Mucosa of descending colon (tissue), 3 donors: ENCODE measurements around the gene TH. TPM values are rescaled to one million over a fixed set of nuclear protein-coding genes. Genes with fewer than 3 reads are reported as not detected.

Experiments
- ATAC-seq: fragments of 200-7000 bp; cut with Tn5 transposase; one replicate; pipeline ENCODE4 v1.9.1; 2020; ENCODE audit warnings: mild to moderate bottlenecking, moderate library complexity
- DNase-seq, 3 donors: peaks; one replicate each; pipeline ENCODE4 v3.0.0-alpha.2; 2020
- H3K36me3 ChIP-seq: fragments of 200-600 bp; one replicate; pipeline ENCODE4 v1.8.0; 2021; ENCODE audit warnings: low read depth, mild to moderate bottlenecking
- H3K4me1 ChIP-seq: fragments of 200-600 bp; one replicate; pipeline ENCODE4 v1.8.0; 2021; ENCODE audit warnings: low read depth, mild to moderate bottlenecking
- H3K4me3 ChIP-seq: fragments of 200-600 bp; one replicate; pipeline ENCODE4 v1.8.0; 2021; ENCODE audit warnings: mild to moderate bottlenecking
- H3K9me3 ChIP-seq: fragments of 200-600 bp; one replicate; pipeline ENCODE4 v1.8.0; 2021; ENCODE audit warnings: mild to moderate bottlenecking
- CTCF ChIP-seq: fragments of 200-600 bp; IDR thresholded peaks from one replicate; pipeline ENCODE4 v1.8.0; 2022; ENCODE audit warnings: antibody characterized with exemption, mild to moderate bottlenecking
- intact Hi-C, 2 donors: fragments of 100-400 bp; cut with DNase I in 1 of 2; cut with micrococcal nuclease in 1 of 2; formaldehyde crosslinking; loops; one replicate each; pipeline versions ENCODE4 v1.11.0 to v1.11.1; 2022; cut with DNase I, micrococcal nuclease
- total RNA-seq, 3 donors: library from RNA; stranded (reverse); fragmentation: NEBNext Ultra II Directional in 2 of 3; extraction: Animal tissue kit (Norgen Biotek cat#: 25700) in 2 of 3; gene quantifications; one replicate each; pipeline versions ENCODE4 v1.2.1 to v1.2.4, GENCODE V29; 2021 to 2023
- donor health status: DM: no; HTN: no; CAD: no; lungs with moderate emphysema.
- donor health status: DM: no; HTN: no; CAD: no.
- donor health status: DM: no; HTN: yes; CAD: no.

Gene TH
- total RNA-seq, 3 donors from 2014 or later: 0.17 TPM; not detected in 2

- H3K4me1 ChIP-seq: peaks cover 6% of the 10 kb centered on the region
- H3K36me3 ChIP-seq: no peaks in the 10 kb centered on the region
- no peak for TF ChIP-seq CTCF
- H3K9me3 ChIP-seq: no peaks in the 10 kb centered on the region
- DNase-seq: peak in 1 of 3 donors; percentile 67
- peak; percentile 75 for ATAC-seq
- intact Hi-C loops: no loop called here
- no peak overlapping the region for H3K4me3 ChIP-seq
Measured at GRCh38 chr11:2217211-2218030, 45.8 kb upstream of the TH start.

- intact Hi-C loops: no loop called here
- H3K4me3 ChIP-seq: no peak overlapping the region
- ATAC-seq (no peak), DNase-seq (no peak)
- TF ChIP-seq CTCF: no peak
- H3K36me3 ChIP-seq: no peaks in the 10 kb centered on the region
- H3K4me1 ChIP-seq: peaks cover 6% of the 10 kb centered on the region
- H3K9me3 ChIP-seq: no peaks in the 10 kb centered on the region
Measured at GRCh38 chr11:2216400-2217064, 44.9 kb upstream of the TH start.

GRCh38 chr11:2215561-2216399 lies 44.2 kb upstream of the TH start:
- Histone ChIP-seq H3K36me3 (no peaks in the 10 kb centered on the region), H3K4me1 (peaks cover 11% of the 10 kb centered on the region), H3K9me3 (no peaks in the 10 kb centered on the region), H3K4me3 (no peak overlapping the region)
- peak in 1 of 3 donors; percentile 43 for DNase-seq
- no peak for ATAC-seq
- intact Hi-C loops: no loop called here
- TF ChIP-seq CTCF: no peak

GRCh38 chr11:2215230-2215560 lies 43.6 kb upstream of the TH start:
- Histone ChIP-seq H3K4me1 (peaks cover 16% of the 10 kb centered on the region), H3K9me3 (no peaks in the 10 kb centered on the region), H3K36me3 (no peaks in the 10 kb centered on the region), H3K4me3 (no peak overlapping the region)
- no peak for ATAC-seq
- no peak for DNase-seq
- TF ChIP-seq CTCF: no peak
- intact Hi-C loops: no loop called here

- H3K4me1 ChIP-seq: peaks cover 19% of the 10 kb centered on the region
- intact Hi-C loops: no loop called here
- H3K36me3 ChIP-seq: no peaks in the 10 kb centered on the region
- no peak for TF ChIP-seq CTCF
- H3K9me3 ChIP-seq: no peaks in the 10 kb centered on the region
- H3K4me3 ChIP-seq: no peak overlapping the region
- no peak for DNase-seq
- no peak for ATAC-seq
Measured at GRCh38 chr11:2214527-2215229, 43.1 kb upstream of the TH start.
